ENCODE data around the gene IL36RN. TPM values are rescaled to one million over a fixed set of nuclear protein-coding genes. Genes with fewer than 3 reads are reported as not detected.

Gene IL36RN
- total RNA-seq, 4 donors from 2014 or later, result not detected

GRCh38 chr2:113111823-113112287 lies 52.9 kb downstream of the IL36RN start:
- Histone ChIP-seq H3K4me1 (peaks cover 11 to 22% of the 10 kb centered on the region in 2 donors), H3K4me3 (replicated peaks in 1 of 3) (no peak overlapping the region), H3K9me3 (no peaks in the 10 kb centered on the region), H3K27ac (peak overlapping the region in 1 of 3 donors; percentile 41), H3K36me3 (no peaks in the 10 kb centered on the region), H3K27me3 (no peaks in the 10 kb centered on the region)
- intact Hi-C loops (cut with DNase I), result no loop called here
- WGBS, 2 donors, result 53 to 56% methylated on average over 6 of the region's 6 CpGs
- DNase-seq, result peak in 1 of 2 donors; percentile 44
- no peak for TF ChIP-seq POLR2A (IDR thresholded peaks at IDR 0.05)

GRCh38 chr2:113112441-113112840 lies 53.4 kb downstream of the IL36RN start:
- no peaks in the 10 kb centered on the region for H3K36me3 ChIP-seq
- H3K9me3 ChIP-seq, result no peaks in the 10 kb centered on the region
- H3K27me3 ChIP-seq, result no peaks in the 10 kb centered on the region
- intact Hi-C loops (cut with DNase I), result no loop called here
- TF ChIP-seq CTCF (IDR thresholded peaks at IDR 0.05) (no peak), POLR2A (IDR thresholded peaks at IDR 0.05) (no peak)
- WGBS, 2 donors, result 89 to 94% methylated on average over 8 of the region's 8 CpGs
- peaks cover 16 to 28% of the 10 kb centered on the region in 2 donors for H3K4me1 ChIP-seq
- no peak overlapping the region for H3K4me3 ChIP-seq (replicated peaks in 1 of 3)
- H3K27ac ChIP-seq, result peak overlapping the region in 1 of 3 donors; percentile 41
- no peak for DNase-seq

- 85 to 97% methylated on average over 6 of the region's 6 CpGs for WGBS, 2 donors
Observed at GRCh38 chr2:113112871-113113270, 53.9 kb downstream of the IL36RN start.

GRCh38 chr2:113113807-113114206 lies 54.8 kb downstream of the IL36RN start:
- Histone ChIP-seq H3K4me1 (peaks cover 24 to 36% of the 10 kb centered on the region in 2 donors), H3K9me3 (no peaks in the 10 kb centered on the region), H3K27me3 (no peaks in the 10 kb centered on the region), H3K4me3 (replicated peaks in 1 of 3) (no peak overlapping the region), H3K27ac (no peak overlapping the region), H3K36me3 (no peaks in the 10 kb centered on the region)
- intact Hi-C loops (cut with DNase I), result no loop called here
- TF ChIP-seq POLR2A (IDR thresholded peaks at IDR 0.05), result no peak
- TF ChIP-seq CTCF (IDR thresholded peaks at IDR 0.05), result no peak
- no peak for DNase-seq
- 77 to 81% methylated on average over 3 of the region's 3 CpGs for WGBS, 2 donors

More at GRCh38 chr2:113112871-113113270, 53.9 kb downstream of the IL36RN start:
- Histone ChIP-seq H3K4me1 (peaks cover 21 to 32% of the 10 kb centered on the region in 2 donors), H3K36me3 (no peaks in the 10 kb centered on the region), H3K27ac (no peak overlapping the region), H3K9me3 (no peaks in the 10 kb centered on the region), H3K27me3 (no peaks in the 10 kb centered on the region), H3K4me3 (replicated peaks in 1 of 3) (no peak overlapping the region)
- intact Hi-C loops (cut with DNase I), result no loop called here
- DNase-seq, result no peak
- no peak for TF ChIP-seq POLR2A (IDR thresholded peaks at IDR 0.05)
- no peak for TF ChIP-seq CTCF (IDR thresholded peaks at IDR 0.05)

Small RNAs within 50 kb of the gene (small RNA-seq; reads per million reads assigned to genes)
- gene RNU6-1180P, result not detected

Other genes starting within 250 kb of the IL36RN start
- gene IL1B, start 222.4 kb upstream of the IL36RN start, total RNA-seq, result 1 to 10 TPM in 1 of 4 donors, under 1 TPM in 1, not detected in 2; 0.27 to 1.3 TPM
- not detected for gene IL37, start 148.0 kb upstream of the IL36RN start, total RNA-seq
- gene IL36G, start 81.2 kb upstream of the IL36RN start, total RNA-seq, result not detected
- not detected for gene IL36A, start 53.7 kb upstream of the IL36RN start, total RNA-seq
- gene IL36B, start 6.3 kb upstream of the IL36RN start, total RNA-seq, result not detected
- gene IL1F10, start 8.8 kb downstream of the IL36RN start, total RNA-seq, result not detected
- gene IL1RN, start 68.4 kb downstream of the IL36RN start, total RNA-seq, result 1 to 10 TPM in 2 of 4 donors, under 1 TPM in 1, not detected in 1; 0.67 to 1.3 (median 1.3) TPM
- gene PSD4, start 114.8 kb downstream of the IL36RN start, total RNA-seq, result 100 to 1,000 TPM in 3 of 4 donors, 10 to 100 TPM in 1; 63.7 to 136 (median 111) TPM
- gene PAX8, start 219.7 kb downstream of the IL36RN start, total RNA-seq, result 1,000 to 10,000 TPM; 1,318 to 2,156 (median 1,767) TPM

Data from thyroid gland (tissue), 4 donors.